Right lobe of liver (tissue), 4 donors: ENCODE data around the gene CDC42EP4.

Source experiments
- CTCF ChIP-seq, 4 donors: fragments of 200-600 bp in 3 of 4; fragments of 450-650 bp in 1 of 4; IDR thresholded peaks; one replicate each; pipeline versions ENCODE4 v1.5.1 to v1.8.0; 2016 to 2022; ENCODE audit warnings: antibody characterized with exemption in 4 of 4, mild to moderate bottlenecking in 2 of 4
- POLR2A ChIP-seq: fragments of 450-650 bp; IDR thresholded peaks from one replicate; pipeline ENCODE4 v1.6.1; 2017; ENCODE audit warnings: antibody characterized with exemption, mild to moderate bottlenecking
- donor health status: DM: no; HTN: no; CAD: no.
- donor health status: DM: no; HTN: no; CAD: no.
- donor health status: DM: no; HTN: yes; CAD: no.

GRCh38 chr17:73356561-73357170 lies 44.9 kb upstream of the CDC42EP4 start:
- TF ChIP-seq CTCF (IDR thresholded peaks at IDR 0.05) (no peak), POLR2A (no peak)
